H1 (cell line): ENCODE data around the gene C2. TPM values are rescaled to one million over a fixed set of nuclear protein-coding genes. Genes with fewer than 3 reads are reported as not detected.

Experiments
- CHD1 ChIP-seq: IDR thresholded peaks from 2 replicates; pipeline ENCODE4 v1.6.1; 2012; ENCODE audit warnings: low read depth, low read length, improper control_type of control experiment
- POLR2A ChIP-seq, 2 experiments: IDR thresholded peaks; 1 replicate in 1 of 2; 2 replicates in 1 of 2; pipeline ENCODE4 v1.6.1; 2011; ENCODE audit warnings: low read depth in 2 of 2, low read length in 2 of 2, mild to moderate bottlenecking in 2 of 2; ENCODE audit errors: control extremely low read depth in 1 of 2
- RAD21 ChIP-seq, 2 experiments: IDR thresholded peaks in 1 of 2; conservative IDR thresholded peaks in 1 of 2; 2 replicates each; pipeline ENCODE4 v1.6.1; 2011; ENCODE audit warnings: low read depth in 2 of 2, low read length in 2 of 2, improper control_type of control experiment in 1 of 2, inconsistent platforms in 1 of 2, mild to moderate bottlenecking in 1 of 2, moderate library complexity in 1 of 2
- SUZ12 ChIP-seq: fragments of 200-600 bp; sonication (generic); IDR thresholded peaks from 2 replicates; pipeline ENCODE4 v1.6.1; 2012; ENCODE audit warnings: mild to moderate bottlenecking, inconsistent platforms, low read length, moderate library complexity, mixed read lengths
- TBP ChIP-seq: IDR thresholded peaks from 2 replicates; pipeline ENCODE4 v1.6.1; 2011; ENCODE audit warnings: low read depth, low read length, improper control_type of control experiment
- polyA plus RNA-seq, 7 experiments: library from polyadenylated mRNA; depleted of rRNA in 3 of 7; stranded (reverse) in 5 of 7; unstranded in 2 of 7; fragments of >200 nt in 5 of 7; fragments of 200-250 nt in 2 of 7; gene quantifications; 1 replicate in 5 of 7; 2 replicates in 1 of 7; 4 replicates in 1 of 7; pipeline versions ENCODE4 v1.2.1 to v1.2.3, GENCODE V29; 2011 to 2013; ENCODE audit warnings: missing spikeins in 2 of 7, mixed read lengths in 2 of 7
- total RNA-seq: library from RNA; stranded (reverse); fragmentation: NEBNext Ultra II Directional; extraction: Animal tissue kit (Norgen Biotek cat#: 25700); gene quantifications from 2 replicates; pipeline ENCODE4 v1.2.1, GENCODE V29; 2021

The C2 gene
- total and polyA plus RNA-seq, 2 of the 8 experiments (the other 6 are each of a cell fraction or from before 2014, with no cell fraction given): 0.26 to 0.38 TPM

GRCh38 chr6:31889331-31889972, 38.1 kb upstream of the C2 start (continued):
- TF ChIP-seq SUZ12: no peak
- no peak for TF ChIP-seq RAD21 (IDR thresholded peaks at IDR 0.05 in 1 of 2, conservative IDR thresholded peaks at IDR 0.05 in 1 of 2; ENCODE audit: low read depth in 2 of 2, low read length in 2 of 2)
- no peak for TF ChIP-seq TBP
- no peak for TF ChIP-seq CHD1
- TF ChIP-seq POLR2A (IDR thresholded peaks at IDR 0.05; ENCODE audit: control extremely low read depth in 1 of 2, low read depth in 2 of 2, low read length in 2 of 2): no peak
